Measurements from ENCODE around the gene PRXL2B. TPM values are rescaled to one million over a fixed set of nuclear protein-coding genes. Genes with fewer than 3 reads are reported as not detected.
"Not testable (repeated sequence)": the region's sequence is repeated elsewhere in the genome, so short reads cannot be mapped to it uniquely, and the experiment has no call there.

PRXL2B gene
- total RNA-seq, 1 experiment from 2014 or later, result 12.3 TPM

GRCh38 chr1:2547210-2548067, 39.1 kb upstream of the PRXL2B start:
- Histone ChIP-seq H3K9me3 (no peaks in the 10 kb centered on the region), H3K27me3 (no peaks in the 10 kb centered on the region), H3K4me3 (no peak overlapping the region), H3K36me3 (no peaks in the 10 kb centered on the region)
- DNase-seq, result no peak

- no peaks in the 10 kb centered on the region for H3K36me3 ChIP-seq
- no peak overlapping the region for H3K4me3 ChIP-seq
- peak; percentile 49 for DNase-seq
- H3K27me3 ChIP-seq, result no peaks in the 10 kb centered on the region
- H3K9me3 ChIP-seq, result no peaks in the 10 kb centered on the region
These were observed 38.4 kb upstream of the PRXL2B start for GRCh38 chr1:2548068-2548589.

DNA sequence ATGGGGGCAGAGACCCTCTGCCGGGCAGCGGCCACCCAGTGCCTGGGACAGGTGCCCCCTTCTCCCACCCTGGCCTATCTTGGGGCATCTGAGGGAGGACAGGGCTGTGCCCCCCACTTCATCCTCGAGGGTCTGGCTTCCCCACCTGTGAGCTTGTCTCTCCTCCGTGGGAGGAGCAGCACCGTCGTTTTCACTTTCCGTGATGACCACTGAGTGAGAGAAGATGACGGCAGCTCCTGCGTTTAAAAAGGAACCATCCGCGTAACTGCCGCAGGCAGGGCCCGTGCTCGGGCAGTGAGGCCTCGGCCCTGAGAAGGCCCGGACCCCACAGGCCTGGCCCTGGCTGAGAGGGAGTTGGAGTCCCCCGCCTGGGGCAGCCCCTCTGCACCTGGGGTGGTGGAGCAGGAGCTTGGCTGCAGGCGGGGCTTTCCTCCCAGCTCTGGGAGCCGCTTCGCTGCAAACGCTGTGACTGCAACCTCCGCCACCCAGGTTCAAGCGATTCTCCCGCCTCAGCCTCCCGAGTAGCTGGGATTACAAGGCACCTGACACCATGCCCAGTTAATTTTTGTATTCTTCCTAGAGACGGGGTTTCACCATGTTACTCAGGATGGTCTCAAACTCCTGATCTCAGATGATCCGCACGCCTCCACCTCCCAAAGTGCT, 37.1 kb upstream of the PRXL2B start:
- H3K36me3 ChIP-seq, H3K27me3 ChIP-seq, DNase-seq, H3K9me3 ChIP-seq, H3K4me3 ChIP-seq: not testable (repeated sequence)

DNA sequence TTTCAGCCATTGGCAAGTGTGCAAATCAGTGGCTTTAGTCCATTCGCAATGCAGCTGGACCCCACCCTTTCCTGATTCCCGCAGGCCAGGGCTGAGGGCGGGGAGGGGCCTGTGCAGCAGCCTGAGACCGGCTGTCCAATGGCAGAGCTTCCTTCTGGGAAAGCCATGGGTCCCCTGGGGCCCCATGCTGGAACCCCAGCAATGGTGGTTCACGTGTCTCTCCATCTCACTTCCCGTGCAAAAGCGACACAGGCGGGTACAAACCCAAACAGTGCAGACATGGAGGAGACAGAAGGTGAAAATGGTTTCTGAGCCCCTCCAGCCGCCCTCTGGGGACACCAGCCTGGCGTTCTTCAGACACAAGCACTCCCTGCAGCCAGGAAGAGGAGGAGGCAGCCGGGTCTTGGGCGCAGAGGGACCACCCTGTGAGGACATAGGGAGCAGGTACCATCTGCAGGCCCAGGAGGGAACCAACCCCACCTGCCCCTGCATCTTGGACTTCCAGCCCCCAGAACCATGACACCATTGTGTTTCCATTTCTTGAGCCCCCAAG, 36.2 kb upstream of the PRXL2B start:
- H3K4me3 ChIP-seq, H3K27me3 ChIP-seq, DNase-seq, H3K36me3 ChIP-seq, H3K9me3 ChIP-seq: not testable (repeated sequence)

DNA sequence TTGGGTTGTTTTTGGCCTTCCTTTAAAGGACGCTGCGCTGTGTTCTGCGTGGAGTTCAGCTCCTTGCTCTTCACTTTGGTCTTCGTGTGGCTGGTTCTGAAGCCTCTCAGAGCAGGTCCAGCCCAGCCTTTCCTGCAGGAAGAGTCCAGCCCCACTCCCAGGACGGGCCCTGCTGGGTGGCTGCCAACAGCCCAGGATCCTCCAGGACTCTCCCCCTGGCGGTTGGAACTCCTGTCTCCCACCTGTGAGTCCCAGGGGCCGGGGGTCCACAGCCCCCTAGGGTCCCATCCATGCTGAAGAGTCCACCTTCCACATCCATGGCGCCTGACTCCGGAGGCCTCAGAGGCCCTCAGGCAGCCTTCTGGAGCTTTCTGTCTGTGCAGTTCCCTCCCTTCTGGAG, 35.0 kb upstream of the PRXL2B start:
- H3K9me3 ChIP-seq, DNase-seq, H3K27me3 ChIP-seq, H3K36me3 ChIP-seq, H3K4me3 ChIP-seq: not testable (repeated sequence)

DNA sequence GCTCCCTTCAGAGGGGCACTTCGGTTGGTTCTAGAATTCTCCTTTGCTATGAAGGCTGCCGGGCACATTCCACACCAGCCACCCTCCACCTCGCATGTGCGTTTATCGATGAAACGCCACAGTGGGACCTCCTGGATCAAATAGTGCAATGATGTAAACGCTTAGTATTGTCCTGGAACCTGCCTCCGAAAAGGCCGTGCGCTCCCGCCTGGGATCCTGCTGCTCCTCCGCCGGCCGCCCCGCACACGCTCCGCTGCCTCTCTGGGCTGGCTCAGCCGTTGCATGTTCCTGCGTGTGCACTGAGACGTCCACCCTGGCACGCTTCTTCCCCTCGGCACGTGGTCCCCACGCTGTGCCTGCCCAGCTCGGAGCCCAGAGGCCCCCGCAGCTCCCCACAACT, 34.4 kb upstream of the PRXL2B start:
- Histone ChIP-seq H3K36me3 (no peaks in the 10 kb centered on the region), H3K27me3 (no peaks in the 10 kb centered on the region), H3K4me3 (no peak overlapping the region), H3K9me3 (no peaks in the 10 kb centered on the region)
- DNase-seq, result no peak

DNA sequence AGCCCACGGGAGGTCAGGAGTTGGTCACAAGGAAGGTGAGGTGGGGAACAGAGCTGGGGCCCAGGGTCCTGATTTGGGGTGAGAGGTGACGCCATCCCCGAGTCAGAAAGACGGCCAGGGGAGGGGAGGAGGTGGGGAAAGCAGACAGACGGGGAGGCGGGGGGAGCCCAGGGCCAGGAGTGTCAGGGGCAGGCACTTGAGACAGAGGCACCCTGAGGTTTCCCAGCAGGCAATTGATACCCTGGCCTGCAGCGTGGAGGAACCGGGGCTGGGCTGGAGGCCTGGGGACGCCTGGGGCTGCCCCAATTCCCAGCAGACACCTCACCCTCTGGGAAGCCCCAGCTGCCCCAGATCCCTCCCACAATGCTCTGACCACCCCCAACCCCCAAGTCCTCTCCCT, 33.5 kb upstream of the PRXL2B start:
- DNase-seq, H3K36me3 ChIP-seq, H3K9me3 ChIP-seq, H3K4me3 ChIP-seq, H3K27me3 ChIP-seq: not testable (repeated sequence)

DNA sequence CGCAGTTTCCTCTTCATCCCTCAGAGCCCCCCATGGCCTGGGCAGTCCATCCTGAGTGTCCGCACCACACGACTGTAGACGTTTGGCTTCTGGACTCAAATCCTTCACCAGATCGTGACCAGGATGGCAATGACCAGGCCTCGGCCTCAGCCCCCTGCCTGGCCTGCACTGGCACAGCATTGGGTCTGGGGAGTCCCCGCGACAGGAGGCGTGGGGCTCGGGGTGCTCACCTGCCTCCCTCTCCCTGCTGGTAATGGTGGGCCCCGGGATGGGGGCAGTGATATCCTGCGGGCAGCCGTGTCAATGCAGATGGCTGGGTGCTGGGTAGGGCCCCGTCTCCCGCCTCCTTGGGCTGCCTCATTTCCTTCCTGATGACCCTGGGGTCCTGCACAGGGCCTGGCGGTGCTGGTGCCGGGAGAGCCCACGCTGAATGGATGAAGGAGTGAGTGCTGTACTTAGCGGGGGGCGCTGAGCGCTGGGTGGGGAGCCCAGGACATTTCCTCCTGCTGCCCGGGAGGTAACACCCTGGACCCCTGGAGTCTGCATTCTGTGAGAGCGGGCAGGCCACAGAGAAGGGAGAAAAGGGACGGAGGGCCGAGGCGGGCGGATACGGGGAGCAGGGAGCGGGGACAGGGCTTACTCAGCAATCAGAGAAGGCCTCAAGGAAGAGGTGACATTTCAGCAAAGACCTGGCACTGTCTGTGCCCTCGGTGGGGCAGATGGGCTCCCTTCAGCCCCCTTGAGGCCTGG, 32.5 kb upstream of the PRXL2B start:
- Histone ChIP-seq H3K4me3 (no peak overlapping the region), H3K27me3 (no peaks in the 10 kb centered on the region), H3K36me3 (no peaks in the 10 kb centered on the region), H3K9me3 (no peaks in the 10 kb centered on the region)
- no peak for DNase-seq

DNA sequence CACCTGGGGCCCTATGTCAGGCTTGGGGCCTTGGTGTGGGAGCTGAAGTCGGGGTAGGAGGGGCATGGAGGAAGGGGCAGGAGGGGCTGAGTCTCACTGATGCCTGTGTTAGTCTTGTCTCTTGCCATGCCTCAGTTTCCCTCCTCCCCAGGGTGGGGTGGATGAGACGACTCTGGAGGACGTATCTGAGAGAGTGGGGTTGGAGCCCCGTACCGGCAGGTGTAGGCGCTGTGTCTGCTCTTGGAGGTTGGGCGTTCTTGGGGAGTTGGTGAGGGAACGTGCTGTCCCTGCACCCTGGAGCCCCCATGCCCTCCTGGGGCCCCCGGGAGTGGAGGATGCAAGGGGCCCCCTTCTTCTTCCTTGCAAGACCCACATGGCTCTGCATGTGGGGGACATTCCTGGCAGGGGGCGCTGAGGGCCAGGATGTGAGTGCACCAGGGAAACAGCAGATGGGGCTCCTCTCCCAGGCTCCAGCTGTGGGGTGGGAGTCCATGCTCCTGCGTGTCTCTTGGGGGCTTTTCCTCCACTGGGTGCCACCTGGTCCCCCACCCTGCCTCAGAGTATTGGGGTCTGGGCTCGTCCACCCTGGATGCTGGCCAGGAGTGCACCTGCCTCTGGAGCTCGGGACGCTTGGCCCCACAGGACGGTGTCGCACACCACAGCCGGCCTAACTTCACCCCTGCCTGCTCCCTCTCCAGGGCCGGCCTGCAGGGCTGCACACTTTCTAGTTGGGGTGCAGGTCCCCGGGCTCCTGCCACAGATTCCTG, 31.8 kb upstream of the PRXL2B start:
- no peak for DNase-seq
- H3K9me3 ChIP-seq, result no peaks in the 10 kb centered on the region
- H3K4me3 ChIP-seq, result no peak overlapping the region
- no peaks in the 10 kb centered on the region for H3K27me3 ChIP-seq
- no peaks in the 10 kb centered on the region for H3K36me3 ChIP-seq

DNA sequence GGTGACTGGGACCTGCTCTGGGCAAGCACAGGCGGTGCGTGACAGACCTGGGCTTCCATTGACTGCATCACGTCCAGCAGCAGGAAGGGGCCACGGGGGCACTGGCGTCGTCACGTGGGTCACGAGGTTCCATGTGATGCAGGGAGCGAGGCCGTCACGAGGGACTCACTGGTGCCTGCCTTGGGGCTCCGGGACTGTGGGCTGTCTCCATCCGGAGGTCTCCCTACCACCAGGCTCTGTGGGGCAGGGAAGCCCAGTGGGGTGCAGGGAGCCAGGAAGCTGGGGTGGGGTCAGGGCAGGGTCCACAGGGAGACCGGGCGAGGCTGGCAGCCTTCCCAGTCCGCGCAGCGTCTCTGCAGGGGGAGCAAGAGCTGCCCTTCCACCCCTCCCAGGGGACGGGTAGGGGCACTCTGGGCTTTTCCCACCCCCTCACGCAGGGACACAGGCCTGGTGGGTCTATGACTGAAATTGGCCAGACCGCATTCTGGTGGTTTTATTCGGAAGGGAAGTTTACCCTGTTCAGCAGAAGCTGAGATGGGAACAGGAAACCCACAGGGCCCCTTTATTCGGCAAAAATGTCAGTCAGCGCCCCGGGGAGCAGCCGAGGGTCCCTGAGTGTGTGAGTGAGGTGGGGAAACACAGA, 30.8 kb upstream of the PRXL2B start:
- Histone ChIP-seq H3K27me3 (no peaks in the 10 kb centered on the region), H3K36me3 (no peaks in the 10 kb centered on the region), H3K9me3 (no peaks in the 10 kb centered on the region), H3K4me3 (peak overlapping the region; percentile 47)
- DNase-seq, result no peak

DNA sequence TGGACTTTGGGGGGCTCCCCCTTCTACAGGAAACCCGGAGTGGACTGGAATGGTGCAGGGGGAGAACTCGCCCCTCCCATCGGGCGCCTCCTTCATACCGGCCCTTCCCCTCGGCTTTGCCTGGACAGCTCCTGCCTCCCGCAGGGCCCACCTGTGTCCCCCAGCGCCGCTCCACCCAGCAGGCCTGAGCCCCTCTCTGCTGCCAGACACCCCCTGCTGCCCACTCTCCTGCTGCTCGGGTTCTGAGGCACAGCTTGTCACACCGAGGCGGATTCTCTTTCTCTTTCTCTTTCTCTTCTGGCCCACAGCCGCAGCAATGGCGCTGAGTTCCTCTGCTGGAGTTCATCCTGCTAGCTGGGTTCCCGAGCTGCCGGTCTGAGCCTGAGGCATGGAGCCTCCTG, 30.3 kb upstream of the PRXL2B start, which contains the start of gene TNFRSF14:
TSS of gene TNFRSF14 (plus strand) at position 95 of the 401 bp plus-strand sequence. CDS start at position 389, 294 bp downstream.
- no peaks in the 10 kb centered on the region for H3K9me3 ChIP-seq

GRCh38 chr1:2556678-2557481, 29.7 kb upstream of the PRXL2B start:
- Histone ChIP-seq H3K9me3 (no peaks in the 10 kb centered on the region), H3K27me3 (no peaks in the 10 kb centered on the region), H3K36me3 (no peaks in the 10 kb centered on the region), H3K4me3 (peak overlapping the region; percentile 47)
- DNase-seq, result no peak

More for the DNA sequence above, 30.3 kb upstream of the PRXL2B start, which contains the start of gene TNFRSF14:
- no peaks in the 10 kb centered on the region for H3K36me3 ChIP-seq
- H3K4me3 ChIP-seq, result peak within 1 kb of the TSS; percentile 47
- H3K27me3 ChIP-seq, result no peaks in the 10 kb centered on the region
- peak; percentile 22 for DNase-seq

DNA sequence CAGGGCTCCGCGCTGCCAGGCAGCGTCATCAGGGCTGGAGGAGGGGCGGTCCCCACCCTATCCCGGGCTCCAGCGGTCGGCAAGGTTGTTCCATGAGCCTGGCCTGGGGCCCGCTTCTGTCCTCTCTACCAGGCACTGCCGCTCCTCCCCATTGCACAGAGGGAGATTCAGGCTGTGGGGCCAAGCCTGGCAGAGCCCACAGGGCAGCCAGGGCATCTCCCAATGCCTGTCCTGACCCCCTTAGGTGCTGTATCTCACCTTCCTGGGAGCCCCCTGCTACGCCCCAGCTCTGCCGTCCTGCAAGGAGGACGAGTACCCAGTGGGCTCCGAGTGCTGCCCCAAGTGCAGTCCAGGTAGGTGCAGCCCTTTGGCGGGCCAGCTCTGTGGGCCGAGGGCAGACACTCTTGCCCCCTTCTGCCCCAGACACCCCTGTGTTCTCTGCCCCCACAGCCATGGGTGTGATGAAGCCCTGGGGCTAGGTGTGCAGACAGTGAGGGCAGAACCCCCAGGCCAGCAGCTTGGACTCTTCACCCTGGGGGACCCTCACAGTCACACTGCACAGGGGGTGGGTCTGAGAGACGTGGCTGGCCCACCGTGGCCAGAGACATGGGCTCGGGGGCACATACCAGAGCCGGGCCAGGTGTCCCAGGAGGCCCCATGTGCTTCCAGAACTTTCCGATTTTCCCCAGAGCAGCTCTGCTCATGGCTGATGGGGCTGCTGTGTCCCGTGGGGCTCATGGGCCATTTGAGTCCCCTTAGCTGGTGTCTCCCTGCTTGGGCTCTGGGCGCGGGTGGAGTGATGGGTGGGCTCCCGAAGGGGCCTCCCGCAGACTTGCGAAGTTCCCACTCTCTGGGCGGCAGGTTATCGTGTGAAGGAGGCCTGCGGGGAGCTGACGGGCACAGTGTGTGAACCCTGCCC, 28.8 kb upstream of the PRXL2B start:
- H3K4me3 ChIP-seq, result no peak overlapping the region
- no peaks in the 10 kb centered on the region for H3K9me3 ChIP-seq
- no peak for DNase-seq

DNA sequence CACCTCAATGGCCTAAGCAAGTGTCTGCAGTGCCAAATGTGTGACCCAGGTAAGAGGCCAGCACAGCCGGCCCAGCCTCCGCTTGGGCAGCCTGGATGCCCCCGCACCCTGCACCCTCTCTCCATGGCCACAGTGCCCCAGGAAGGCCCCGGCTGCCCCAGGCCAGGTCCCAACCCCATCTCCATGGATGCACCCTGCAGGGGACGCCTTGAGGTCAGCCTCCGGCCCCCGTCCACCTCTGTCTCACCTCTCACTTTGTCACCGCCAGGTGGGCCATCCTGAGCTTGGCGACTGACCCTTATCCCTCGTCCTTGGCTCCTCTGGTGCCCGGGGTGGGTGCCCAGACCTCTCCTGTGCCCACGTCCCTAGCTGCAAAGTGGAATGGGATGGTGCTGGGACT, 28.2 kb upstream of the PRXL2B start:
- Histone ChIP-seq H3K4me3 (no peak overlapping the region), H3K9me3 (no peaks in the 10 kb centered on the region), H3K27me3 (no peaks in the 10 kb centered on the region), H3K36me3 (no peaks in the 10 kb centered on the region)
- no peak for DNase-seq

More for the DNA sequence above, 28.8 kb upstream of the PRXL2B start:
- H3K36me3 ChIP-seq, result no peaks in the 10 kb centered on the region
- no peaks in the 10 kb centered on the region for H3K27me3 ChIP-seq

Measured in MG63 (cell line).